HepG2 (cell line): ENCODE results near the gene TLK1. TPM values are rescaled to one million over a fixed set of nuclear protein-coding genes. Genes with fewer than 3 reads are reported as not detected.

Experiments
- ATF7-NPFF ChIP-seq: sonication (generic); formaldehyde crosslinking; IDR thresholded peaks from 2 replicates; pipeline ENCODE4 v1.8.1; 2023; ENCODE audit warnings: mild to moderate bottlenecking, low read depth, missing genetic modification reagents, moderate library complexity
- TOE1 ChIP-seq: sonication (generic); formaldehyde crosslinking; IDR thresholded peaks from 2 replicates; pipeline ENCODE4 v1.4.0; 2020; ENCODE audit warnings: mild to moderate bottlenecking, missing genetic modification reagents
- ZNF660 ChIP-seq: sonication (generic); formaldehyde crosslinking; IDR thresholded peaks from 2 replicates; pipeline ENCODE4 v1.5.1; 2020; ENCODE audit warnings: mild to moderate bottlenecking, low read depth, missing genetic modification reagents, borderline replicate concordance
- polyA plus RNA-seq, 8 experiments: library from polyadenylated mRNA; depleted of rRNA in 3 of 8; stranded (reverse) in 7 of 8; unstranded in 1 of 8; fragments of >200 nt; fragmentation: Illumina TruSeq in 4 of 8; extraction: Trizol in 4 of 8; gene quantifications; 2 replicates each; pipeline versions ENCODE4 v1.2.1 to v1.2.3, GENCODE V29; 2011 to 2016; ENCODE audit warnings: low read depth in 4 of 8, missing spikeins in 1 of 8, mixed read lengths in 1 of 8; ENCODE audit not compliant: insufficient read depth in 1 of 8
- total RNA-seq, 5 experiments: library from RNA; depleted of rRNA; stranded (reverse); fragments of >200 nt; fragmentation: Illumina TruSeq; extraction: Trizol; gene quantifications; 2 replicates each; pipeline ENCODE4 v1.2.3, GENCODE V29; 2016; ENCODE audit warnings: low read depth in 1 of 5
- TF ChIP-seq, protein P1 (sequence below): sonication (generic); formaldehyde crosslinking; IDR thresholded peaks from 2 replicates; pipeline ENCODE4 v1.5.0; 2020; ENCODE audit warnings: mild to moderate bottlenecking, missing genetic modification reagents, borderline replicate concordance
- TF ChIP-seq, protein P2 (sequence below): sonication (generic); formaldehyde crosslinking; IDR thresholded peaks from 2 replicates; pipeline ENCODE4 v1.4.0; 2020; ENCODE audit warnings: missing genetic modification reagents

The TLK1 gene
- total and polyA plus RNA-seq, 2 of the 13 experiments (the other 11 are each of a cell fraction or from before 2014, with no cell fraction given), result 16.8 to 28.7 TPM

DNA sequence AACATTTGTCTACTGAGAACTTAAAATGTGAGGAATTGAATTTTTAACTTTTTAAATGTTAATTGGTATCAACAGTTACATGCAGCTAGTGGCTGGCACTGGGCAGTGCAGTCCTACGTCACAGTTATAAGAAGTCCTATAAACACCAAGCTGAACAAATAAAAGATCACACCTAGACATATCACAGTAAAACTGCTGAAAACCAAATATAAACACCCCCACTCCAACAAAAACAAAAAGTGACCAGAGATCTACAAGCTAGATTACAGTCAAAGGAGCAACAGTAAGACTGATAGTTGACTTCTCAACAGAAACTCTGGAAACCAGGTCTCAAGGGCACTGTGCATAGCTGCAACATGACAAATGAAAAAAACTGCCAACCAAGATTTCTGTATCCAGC, 19.4 kb downstream of the TLK1 start (continued):
- TF ChIP-seq, protein P1, sequence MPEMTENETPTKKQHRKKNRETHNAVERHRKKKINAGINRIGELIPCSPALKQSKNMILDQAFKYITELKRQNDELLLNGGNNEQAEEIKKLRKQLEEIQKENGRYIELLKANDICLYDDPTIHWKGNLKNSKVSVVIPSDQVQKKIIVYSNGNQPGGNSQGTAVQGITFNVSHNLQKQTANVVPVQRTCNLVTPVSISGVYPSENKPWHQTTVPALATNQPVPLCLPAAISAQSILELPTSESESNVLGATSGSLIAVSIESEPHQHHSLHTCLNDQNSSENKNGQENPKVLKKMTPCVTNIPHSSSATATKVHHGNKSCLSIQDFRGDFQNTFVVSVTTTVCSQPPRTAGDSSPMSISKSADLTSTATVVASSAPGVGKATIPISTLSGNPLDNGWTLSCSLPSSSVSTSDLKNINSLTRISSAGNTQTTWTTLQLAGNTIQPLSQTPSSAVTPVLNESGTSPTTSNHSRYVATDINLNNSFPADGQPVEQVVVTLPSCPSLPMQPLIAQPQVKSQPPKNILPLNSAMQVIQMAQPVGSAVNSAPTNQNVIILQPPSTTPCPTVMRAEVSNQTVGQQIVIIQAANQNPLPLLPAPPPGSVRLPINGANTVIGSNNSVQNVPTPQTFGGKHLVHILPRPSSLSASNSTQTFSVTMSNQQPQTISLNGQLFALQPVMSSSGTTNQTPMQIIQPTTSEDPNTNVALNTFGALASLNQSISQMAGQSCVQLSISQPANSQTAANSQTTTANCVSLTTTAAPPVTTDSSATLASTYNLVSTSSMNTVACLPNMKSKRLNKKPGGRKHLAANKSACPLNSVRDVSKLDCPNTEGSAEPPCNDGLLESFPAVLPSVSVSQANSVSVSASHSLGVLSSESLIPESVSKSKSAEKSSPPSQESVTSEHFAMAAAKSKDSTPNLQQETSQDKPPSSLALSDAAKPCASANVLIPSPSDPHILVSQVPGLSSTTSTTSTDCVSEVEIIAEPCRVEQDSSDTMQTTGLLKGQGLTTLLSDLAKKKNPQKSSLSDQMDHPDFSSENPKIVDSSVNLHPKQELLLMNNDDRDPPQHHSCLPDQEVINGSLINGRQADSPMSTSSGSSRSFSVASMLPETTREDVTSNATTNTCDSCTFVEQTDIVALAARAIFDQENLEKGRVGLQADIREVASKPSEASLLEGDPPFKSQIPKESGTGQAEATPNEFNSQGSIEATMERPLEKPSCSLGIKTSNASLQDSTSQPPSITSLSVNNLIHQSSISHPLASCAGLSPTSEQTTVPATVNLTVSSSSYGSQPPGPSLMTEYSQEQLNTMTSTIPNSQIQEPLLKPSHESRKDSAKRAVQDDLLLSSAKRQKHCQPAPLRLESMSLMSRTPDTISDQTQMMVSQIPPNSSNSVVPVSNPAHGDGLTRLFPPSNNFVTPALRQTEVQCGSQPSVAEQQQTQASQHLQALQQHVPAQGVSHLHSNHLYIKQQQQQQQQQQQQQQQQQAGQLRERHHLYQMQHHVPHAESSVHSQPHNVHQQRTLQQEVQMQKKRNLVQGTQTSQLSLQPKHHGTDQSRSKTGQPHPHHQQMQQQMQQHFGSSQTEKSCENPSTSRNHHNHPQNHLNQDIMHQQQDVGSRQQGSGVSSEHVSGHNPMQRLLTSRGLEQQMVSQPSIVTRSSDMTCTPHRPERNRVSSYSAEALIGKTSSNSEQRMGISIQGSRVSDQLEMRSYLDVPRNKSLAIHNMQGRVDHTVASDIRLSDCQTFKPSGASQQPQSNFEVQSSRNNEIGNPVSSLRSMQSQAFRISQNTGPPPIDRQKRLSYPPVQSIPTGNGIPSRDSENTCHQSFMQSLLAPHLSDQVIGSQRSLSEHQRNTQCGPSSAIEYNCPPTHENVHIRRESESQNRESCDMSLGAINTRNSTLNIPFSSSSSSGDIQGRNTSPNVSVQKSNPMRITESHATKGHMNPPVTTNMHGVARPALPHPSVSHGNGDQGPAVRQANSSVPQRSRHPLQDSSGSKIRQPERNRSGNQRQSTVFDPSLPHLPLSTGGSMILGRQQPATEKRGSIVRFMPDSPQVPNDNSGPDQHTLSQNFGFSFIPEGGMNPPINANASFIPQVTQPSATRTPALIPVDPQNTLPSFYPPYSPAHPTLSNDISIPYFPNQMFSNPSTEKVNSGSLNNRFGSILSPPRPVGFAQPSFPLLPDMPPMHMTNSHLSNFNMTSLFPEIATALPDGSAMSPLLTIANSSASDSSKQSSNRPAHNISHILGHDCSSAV (CRISPR knock-in tag), result no peak
- TF ChIP-seq TOE1 (CRISPR knock-in tag), result no peak
- TF ChIP-seq ATF7-NPFF, result no peak
- no peak for TF ChIP-seq ZNF660 (CRISPR knock-in tag)
- TF ChIP-seq, protein P2, sequence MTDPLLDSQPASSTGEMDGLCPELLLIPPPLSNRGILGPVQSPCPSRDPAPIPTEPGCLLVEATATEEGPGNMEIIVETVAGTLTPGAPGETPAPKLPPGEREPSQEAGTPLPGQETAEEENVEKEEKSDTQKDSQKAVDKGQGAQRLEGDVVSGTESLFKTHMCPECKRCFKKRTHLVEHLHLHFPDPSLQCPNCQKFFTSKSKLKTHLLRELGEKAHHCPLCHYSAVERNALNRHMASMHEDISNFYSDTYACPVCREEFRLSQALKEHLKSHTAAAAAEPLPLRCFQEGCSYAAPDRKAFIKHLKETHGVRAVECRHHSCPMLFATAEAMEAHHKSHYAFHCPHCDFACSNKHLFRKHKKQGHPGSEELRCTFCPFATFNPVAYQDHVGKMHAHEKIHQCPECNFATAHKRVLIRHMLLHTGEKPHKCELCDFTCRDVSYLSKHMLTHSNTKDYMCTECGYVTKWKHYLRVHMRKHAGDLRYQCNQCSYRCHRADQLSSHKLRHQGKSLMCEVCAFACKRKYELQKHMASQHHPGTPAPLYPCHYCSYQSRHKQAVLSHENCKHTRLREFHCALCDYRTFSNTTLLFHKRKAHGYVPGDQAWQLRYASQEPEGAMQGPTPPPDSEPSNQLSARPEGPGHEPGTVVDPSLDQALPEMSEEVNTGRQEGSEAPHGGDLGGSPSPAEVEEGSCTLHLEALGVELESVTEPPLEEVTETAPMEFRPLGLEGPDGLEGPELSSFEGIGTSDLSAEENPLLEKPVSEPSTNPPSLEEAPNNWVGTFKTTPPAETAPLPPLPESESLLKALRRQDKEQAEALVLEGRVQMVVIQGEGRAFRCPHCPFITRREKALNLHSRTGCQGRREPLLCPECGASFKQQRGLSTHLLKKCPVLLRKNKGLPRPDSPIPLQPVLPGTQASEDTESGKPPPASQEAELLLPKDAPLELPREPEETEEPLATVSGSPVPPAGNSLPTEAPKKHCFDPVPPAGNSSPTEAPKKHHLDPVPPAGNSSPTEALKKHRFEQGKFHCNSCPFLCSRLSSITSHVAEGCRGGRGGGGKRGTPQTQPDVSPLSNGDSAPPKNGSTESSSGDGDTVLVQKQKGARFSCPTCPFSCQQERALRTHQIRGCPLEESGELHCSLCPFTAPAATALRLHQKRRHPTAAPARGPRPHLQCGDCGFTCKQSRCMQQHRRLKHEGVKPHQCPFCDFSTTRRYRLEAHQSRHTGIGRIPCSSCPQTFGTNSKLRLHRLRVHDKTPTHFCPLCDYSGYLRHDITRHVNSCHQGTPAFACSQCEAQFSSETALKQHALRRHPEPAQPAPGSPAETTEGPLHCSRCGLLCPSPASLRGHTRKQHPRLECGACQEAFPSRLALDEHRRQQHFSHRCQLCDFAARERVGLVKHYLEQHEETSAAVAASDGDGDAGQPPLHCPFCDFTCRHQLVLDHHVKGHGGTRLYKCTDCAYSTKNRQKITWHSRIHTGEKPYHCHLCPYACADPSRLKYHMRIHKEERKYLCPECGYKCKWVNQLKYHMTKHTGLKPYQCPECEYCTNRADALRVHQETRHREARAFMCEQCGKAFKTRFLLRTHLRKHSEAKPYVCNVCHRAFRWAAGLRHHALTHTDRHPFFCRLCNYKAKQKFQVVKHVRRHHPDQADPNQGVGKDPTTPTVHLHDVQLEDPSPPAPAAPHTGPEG (CRISPR knock-in tag), result no peak
